Stimulated activated CD8-positive, alpha-beta memory T cell treated with anti-CD3 and anti-CD28 coated beads, Interleukin-15, amount 100 ng/mL, for 48 hours (primary cell): ENCODE results near the gene CARD16.
"Not testable (repeated sequence)": the region's sequence is repeated elsewhere in the genome, so short reads cannot be mapped to it uniquely, and the experiment has no call there.

Experiments used
- DNase-seq, 2 donors: peaks; one replicate each; pipeline ENCODE4 v3.0.0-alpha.2; 2020; ENCODE audit warnings: low read depth in 2 of 2

Gene CARD16

DNA sequence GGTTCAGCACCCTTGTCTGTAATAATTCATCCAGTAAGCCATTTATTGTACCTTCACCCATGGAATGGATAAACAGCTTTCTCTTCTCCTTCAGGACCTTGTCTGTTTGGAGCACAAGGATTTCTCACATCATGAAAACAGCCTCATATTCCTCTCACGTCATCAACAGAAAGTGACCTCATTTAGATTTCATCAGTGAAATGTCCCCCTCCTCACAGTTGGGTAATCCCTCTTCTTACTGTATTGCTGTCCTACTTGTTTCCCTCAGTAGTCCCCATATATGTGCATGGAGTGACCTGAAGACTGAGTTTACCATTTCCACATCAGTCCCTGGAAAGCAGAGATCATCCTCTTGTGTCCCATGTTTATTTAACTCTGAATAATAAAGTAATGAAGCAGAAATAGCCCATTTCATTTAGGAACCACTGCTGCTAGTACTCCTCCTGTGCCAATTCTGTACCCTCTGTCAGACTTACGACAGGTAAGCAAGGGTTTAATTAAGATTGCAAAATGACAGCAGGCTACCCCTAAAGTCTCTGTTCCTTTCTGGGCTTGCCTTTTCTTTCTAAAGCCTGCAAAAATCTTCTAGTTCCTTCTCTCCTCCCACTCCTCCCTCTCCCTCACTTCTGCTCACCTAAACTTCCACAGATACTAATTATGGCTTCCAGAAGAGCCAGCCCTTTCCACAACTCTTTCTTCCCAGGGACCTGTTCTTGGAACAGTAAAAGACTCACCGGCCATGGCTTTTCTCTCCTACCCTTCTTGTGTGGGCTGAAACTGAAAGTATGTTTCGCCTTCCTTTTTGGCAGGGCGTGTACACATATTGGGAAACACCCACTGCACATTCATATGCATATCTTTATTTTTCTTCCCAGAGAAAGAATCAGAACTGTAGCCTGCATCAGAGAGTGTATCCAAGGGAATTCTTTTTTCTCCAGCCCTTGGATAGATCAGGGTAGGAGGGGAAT lies at the start of gene CARD16:
Gene CARD16 (minus strand): TSS at position 779 of the 968 bp plus-strand sequence. CDS start 38 bp downstream, at position 741.
- DNase-seq = peak in 1 of 2 donors; percentile 27

DNA sequence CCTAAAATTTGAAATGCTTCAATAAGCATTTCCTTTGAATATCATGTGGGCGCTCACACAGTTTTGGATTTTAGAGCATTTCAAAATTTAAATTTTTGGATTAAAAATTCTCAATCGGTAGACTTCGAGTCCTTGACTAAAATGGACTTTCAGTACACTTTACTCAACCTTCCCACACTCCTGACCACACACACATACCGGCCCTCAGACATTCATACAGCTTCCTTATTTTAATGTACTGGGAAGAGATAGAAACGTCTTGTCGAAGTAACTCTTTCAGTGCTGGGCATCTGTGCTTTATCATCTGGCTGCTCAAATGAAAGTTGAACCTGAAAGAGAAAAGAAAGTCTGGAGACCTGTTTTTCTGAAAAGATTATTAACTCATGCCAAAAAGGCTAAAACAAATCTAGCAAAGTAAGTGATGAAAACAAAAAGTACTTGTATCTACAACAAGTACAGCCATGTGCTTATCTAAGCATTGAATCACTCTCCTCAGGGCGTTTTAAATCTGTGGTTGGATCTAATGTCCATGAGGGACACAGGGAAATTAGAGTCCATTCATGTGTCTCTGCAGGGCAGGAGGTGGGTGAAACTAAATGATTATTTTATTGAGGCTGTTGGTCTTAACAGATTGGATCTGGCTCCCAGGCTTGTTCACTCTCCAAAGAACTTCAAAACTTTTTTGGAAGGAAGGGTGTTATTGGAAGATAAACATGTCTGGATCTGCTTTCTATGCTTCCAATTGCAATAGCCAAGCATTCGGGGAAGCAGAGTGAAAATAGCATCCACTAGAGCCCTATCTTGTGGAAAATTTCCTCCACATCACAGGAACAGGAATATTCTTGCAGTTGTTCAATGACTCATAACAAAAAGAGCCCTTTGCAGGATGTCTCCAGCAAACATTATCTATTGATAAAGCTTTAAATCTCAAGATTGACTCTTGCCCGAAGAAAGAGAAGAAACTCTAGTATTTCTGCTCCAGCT lies 47.4 kb upstream of the CARD16 start:
- no peak for DNase-seq

DNA sequence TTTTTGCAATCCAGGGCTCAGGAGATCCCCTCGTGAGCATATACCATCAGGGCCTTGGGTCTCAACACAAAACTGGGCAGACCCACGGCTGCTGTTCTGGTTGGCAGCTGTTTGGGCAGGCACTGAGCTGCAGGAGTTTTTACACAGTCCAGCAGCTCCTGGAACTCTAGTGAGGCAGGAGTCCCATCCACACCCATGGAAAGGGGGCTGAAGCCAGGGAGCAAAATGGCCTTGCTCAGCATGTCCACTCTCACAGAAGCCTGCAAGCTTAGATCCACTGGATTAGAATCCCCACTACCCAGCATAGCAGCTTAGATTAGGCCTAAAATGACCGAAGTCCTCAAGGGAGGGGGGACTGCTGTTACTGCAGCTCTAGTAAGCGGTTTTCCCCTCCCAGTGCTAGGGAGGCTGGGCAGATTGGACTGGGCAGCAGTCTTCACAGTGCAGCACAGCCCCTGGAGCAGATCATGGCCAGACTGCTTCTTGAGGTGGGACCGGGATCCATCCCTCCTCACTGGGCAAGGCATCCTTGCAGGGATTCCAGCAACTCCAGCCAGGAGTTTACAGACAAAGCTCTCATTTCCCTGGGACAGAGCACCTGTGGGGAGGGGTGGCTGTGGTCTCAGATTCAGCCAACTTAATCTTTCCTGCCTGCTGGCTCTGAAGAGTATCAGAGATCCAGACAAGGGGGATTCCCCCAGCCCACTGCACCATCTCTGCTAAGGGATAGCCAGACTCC lies 36.4 kb upstream of the CARD16 start:
- no peak for DNase-seq

DNA sequence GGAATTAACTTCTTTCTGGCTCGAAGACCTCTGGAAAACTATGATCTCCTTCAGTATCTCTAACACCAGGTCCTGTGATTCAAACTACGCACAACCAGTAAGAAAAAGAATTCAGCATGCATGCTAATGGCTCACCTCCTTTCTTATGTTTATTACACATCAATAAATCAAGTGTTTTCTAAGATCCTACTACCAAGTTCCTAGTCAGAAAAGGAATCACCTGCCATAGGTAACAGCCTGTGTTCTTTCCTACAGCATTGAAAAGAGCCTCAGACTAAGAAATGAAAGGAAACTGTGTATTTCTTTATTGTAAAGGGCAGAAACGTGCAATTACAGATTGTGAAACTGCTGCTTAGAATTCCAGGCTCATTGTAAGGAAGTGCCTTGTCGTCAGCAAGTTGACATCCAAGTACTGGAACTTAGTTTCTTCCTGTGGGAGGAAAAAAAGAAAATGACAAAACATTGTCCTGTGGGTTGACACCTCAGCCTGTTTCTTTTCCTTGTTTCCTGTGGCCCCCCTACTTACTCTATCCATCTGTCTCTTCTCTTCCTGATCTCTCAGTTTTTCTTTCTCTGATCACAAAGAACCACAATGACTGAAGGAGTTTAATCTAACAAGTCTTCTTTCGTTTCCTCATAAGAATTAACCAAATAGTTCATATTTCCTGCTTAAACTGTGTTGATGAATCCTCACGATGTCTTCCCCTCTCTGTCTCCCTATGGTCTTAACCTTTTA lies 35.2 kb upstream of the CARD16 start:
- not testable (repeated sequence) for DNase-seq

DNA sequence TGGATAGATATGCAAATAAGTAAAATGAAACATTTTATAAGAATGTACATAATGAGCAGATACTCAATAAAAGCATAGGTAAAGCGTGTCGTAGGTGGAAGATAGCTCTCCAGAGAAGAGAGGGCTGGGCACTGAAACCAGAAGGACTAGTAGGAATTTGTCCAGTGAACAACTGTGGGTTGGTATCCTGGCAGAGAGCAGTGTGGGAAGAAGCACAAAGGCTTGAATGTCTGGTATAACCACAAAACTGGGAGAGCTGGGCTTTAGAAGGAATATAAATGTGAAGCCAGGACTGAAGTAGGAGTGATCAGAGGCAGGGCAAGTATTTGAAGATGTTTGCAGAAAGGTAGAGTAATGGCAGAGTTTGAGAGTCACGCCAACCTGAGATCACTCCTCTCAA lies 33.1 kb upstream of the CARD16 start:
- DNase-seq = no peak

DNA sequence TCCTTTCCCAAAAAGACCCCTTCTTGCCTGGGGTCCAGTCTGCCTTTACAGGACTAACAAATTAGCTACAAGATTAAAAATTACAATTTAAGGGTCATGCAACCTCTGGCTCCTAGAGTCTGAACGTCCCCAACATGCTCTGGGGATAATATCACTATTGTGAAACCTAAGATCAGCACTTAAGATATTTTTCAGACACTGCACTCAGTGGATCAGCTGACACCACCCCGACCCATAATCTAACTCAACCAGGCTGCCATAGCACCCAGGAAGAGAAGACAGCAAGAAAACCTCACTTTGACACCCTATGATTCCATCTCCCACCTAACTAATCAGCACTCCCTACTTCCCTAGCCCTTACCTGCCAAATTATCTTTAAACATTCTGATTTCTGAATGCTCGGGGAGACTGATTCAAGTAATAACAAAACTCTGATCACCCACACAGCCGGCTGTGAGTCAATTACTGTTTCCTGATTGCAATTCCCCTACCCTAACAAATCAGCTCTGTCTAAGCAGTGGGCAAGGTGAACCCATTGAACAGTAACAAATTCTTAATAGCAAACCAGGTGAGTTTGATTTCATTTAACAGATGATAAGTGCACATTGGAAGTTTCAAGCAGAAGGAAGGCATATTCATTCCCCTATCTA lies 32.1 kb upstream of the CARD16 start:
- DNase-seq = not testable (repeated sequence)

DNA sequence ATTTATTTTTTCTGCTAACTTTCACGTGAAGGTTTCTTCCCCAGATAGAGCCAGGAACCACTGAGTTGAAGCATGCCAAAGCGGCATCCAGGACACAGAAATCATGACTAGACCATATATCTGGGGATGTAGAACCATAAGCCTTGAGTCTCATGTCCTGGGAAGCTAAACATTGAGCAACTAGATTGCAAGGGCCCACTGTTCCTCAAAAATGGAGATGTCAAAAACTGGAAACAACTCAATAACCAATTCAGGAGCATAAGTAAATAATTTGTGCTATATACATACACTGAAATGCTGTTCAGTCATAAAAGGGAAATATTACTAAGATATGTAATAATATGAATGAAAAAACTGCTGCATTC lies 29.0 kb upstream of the CARD16 start:
- DNase-seq = no peak

DNA sequence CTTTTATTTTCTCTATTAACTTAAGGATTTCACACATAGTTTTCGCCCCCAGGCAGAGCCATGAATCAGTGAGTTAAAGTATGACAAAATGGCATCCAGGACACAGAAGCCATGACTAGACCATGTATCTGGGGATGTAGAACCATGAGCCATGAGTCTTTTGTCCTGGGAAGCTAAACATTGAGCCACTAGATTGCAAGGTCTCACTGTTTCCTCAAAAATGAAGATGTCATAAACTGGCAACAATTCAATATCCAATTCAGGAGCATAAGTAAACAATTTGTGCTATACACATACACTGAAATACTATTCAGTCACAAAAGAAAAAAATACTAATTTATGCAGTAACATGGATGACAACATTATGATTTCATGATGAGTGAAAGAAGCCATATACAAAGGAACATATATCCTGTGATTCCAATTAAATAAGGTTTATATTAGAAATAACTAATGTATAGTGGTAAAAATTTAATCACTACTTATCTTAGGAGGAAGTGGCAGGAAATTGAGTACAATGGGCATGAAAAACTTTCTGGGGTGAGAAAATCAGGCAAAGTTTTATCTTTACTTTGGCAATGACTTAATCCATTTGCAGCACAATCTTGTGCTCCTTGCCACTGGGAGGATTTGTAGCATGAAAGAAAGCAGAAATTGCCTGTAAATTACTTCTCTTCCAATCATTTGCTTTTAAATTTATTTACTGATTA lies 28.5 kb upstream of the CARD16 start:
- no peak for DNase-seq

DNA sequence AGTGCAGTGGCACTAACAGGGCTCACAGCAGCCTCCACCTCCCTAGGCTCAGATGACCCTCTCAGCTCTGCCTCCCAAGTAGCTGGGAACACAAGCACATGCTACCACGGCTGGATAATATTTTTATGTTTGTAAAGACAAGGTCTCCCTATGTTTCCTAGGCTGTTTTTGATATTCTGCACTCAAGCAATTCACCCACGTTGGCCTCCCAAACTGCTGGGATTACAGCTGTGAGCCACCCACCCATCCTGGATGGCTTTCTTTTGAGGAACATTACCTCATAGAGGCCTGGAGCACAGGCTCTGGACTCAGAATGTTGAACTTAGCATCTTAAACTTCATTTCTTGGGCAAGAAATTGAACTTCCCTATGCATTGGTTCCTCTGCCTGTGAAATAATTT lies 26.9 kb upstream of the CARD16 start:
- DNase-seq = not testable (repeated sequence)

DNA sequence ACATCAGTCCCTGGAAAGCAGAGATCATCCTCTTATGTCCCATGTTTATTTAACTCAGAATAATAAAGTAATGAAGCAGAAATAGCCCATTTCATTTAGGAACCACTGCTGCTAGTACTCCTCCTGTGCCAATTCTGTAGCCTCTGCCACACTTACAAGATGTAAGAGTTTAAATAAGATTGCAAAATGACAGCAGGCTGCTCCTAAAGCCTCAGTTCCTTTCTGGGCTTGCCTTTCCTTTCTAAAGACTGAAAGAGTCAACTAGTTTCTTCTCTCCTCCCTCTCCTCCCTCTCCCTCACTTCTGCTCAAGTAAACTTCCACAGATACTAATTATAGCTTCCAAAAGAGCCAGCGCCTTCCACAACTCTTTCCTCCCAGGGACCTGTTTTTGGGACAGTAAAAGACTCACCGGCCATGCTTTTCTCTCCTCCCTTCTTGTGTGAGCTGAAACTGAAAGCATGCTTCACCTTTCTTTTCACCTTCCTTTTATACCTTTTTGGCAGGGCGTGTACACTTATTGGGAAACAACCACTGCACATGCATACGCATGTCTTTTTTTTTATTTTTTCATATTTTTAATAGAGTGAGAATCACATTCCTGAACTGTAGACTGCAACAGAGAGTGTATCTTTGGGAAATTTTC lies 26.1 kb upstream of the CARD16 start:
- no peak for DNase-seq

DNA sequence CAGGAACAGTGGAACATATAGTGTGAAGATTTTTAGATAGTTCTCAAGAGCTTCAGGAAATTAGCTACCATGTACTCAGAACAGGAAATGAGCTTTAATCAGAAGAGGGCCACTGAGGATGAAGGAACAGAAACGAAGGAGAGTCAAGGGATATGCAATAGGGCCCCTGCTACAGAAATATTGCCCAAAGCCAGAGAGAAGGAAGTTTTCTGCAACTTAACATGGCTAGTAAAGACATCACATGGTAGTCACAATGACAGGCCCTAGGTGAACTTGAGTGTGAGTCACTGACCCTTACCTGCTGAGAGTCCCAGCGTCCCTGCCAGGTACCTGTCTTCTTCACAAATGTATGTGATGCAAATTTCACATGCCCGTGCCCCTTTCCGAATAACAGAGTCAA lies 25.2 kb upstream of the CARD16 start:
- DNase-seq = no peak

DNA sequence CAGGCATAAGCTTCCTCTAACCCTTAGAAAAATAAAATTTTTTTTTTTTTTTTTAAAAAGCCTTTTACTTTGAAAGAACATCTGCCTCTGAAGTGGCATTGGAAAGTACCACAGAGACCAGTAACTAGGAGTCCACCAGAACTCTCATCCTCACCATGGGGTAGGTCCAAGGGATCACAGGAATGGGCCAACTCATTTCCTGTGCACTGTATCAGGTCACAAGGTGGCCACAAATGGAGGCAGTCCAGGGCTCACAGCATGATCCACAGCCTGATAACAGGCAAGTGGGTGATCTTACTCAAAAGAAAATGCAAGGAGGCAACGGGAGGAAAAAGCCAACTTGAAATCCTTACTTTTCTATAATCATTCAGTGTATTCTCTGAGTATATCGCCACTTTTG lies 24.6 kb upstream of the CARD16 start:
- not testable (repeated sequence) for DNase-seq

DNA sequence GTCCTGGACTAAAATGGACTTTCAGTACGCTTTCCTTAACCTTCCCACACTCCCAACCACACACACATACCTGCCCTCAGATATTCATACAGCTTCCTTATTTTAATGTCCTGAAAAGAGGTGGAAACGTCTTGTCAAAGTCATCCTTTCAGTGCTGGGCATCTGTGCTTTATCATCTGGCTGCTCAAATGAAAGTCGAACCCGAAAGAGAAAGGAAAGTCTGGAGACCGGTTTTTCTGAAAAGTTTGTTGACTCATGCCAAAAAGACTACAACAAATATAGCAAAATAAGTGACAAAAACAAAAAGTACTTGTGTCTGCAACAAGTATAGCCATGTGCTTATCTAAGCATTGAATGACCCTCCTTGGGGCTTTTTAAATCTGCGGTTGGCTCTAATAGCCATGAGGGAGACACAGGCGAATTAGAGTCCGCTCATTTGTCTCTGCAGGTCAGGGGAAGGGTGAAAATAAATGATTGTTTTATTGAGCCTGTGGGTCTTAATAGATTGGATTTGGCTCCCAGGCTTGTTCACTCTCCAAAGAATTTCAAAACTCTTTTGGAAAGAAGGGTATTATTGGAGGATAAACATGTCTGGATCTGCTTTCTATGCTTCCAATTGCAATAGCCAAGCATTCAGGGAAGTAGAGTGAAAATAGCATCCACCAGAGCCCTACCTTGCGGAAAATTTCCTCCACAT lies 18.3 kb upstream of the CARD16 start:
- DNase-seq = not testable (repeated sequence)

DNA sequence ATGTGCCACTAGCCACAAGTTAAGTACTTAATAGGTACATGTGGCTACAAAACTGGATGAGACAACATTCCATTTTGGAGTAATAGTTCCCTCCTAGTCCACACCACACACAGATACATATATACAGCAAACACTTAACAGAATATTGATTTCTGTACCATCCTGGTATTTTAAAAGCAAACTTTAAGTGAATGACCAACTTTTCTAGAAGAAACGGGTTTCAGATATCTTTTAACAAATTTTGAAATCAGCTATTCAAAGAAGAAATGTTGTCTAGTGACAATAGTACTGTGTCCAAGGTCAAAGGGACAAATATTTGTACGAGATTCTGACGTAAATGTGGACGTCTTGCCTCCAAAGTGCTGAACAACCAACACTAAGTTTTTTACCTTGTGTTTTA lies 12.3 kb upstream of the CARD16 start:
- no peak for DNase-seq

DNA sequence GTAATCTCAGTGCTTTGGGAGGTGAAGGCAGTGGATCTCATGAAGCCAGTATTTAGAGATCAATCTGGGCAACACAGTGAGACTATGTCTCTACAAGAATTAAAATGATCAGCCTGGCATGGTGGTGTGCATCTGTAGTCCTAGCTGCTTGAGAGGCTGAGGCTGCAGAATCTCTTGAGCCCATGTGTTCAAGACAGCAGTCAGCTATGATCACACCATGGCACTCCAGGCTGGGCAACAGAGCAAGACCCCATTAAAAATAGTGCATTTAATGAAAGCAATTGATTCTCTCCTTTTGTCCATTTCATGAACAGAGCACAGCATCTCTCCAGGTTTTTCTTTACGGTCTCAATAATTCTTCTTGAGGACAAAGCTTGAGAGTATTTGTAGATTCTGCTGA lies 11.3 kb upstream of the CARD16 start:
- no peak for DNase-seq

DNA sequence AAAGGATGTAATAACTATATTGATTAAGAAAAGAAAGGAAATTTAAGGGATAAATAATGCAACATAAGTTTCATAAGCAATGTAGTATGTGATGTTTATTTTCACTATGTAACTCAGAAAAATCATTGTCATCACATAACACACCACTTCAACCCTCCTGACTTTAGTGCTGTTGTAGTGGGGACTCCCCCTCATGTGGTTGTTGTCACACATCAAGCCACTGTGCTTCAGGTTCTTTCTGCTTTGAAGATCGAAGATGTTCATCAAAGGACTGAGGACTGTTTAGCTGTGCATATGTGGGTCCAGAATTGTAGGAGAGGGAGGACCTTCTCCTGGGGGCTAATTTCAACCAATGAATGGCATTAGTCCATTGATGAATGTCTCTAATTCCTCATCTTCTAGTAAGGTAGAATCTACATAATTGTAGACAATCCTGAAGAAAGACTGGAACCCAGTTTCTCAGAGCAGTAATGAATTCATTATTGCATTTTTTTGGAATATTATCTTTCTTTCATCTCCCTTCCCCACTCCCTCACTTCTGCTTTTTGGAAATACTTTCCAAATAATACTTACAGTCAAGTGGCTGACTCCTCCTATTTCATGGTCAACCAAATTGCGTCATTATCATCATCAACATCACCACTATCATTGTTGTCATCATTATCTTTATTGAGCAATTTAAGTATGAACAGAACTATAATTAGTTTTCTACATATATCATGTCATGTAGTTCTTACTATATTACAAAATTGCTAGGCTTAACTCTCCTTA lies 9.8 kb upstream of the CARD16 start:
- no peak for DNase-seq

DNA sequence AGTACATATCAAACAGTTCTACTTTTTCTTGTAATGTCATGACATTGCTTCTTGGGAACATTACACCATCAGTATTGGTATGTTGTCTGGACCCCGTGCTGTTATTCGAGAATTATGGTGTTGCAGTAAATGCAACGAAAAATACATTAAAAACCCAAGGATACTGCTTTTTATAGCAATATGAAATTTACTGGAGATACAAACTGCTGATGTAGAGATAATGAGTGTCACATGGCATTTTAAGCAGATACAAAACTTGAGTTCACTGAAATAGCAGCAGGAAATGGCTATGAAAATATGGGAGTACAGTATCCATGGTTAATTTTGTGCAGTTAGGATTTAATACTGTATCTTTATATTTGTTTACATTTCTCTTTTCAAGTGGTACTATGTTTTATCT lies 7.4 kb upstream of the CARD16 start:
- no peak for DNase-seq

DNA sequence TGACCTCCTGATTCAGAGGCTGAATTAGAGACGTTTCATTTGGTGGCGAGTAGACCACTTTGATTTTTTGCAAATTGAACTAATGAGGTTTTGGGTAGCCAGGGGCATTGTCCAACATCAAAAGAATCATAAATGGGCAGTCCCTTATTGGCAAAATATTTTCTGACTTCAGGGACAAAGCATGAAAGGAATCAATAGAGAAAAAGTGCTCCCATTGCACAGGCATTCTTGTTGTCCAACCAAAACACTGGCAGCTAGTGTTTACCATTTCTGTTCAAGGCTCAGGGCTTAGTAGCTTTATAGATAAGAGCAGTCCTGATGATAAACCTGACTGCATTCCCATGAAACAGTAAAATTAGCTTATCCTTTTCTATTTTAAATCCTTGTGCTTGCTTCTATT lies 6.4 kb upstream of the CARD16 start:
- no peak for DNase-seq
